ENCODE measurements around the gene ARHGAP18.

- no peak for TF ChIP-seq CTCF (IDR thresholded peaks at IDR 0.05)
- no peak for TF ChIP-seq POLR2AphosphoS5 (IDR thresholded peaks at IDR 0.05)
- TF ChIP-seq POLR2A (IDR thresholded peaks at IDR 0.05), result no peak
Measured at GRCh38 chr6:129647044-129647443, 62.9 kb downstream of the ARHGAP18 start.
